NCI-H2081 (cell line): Measurements from ENCODE around the gene USB1.

Source experiments
- DNase-seq, 2 experiments: peaks; one replicate each; lab custom pipeline; 2025; lab: John Stamatoyannopoulos, UW

Gene USB1

DNA sequence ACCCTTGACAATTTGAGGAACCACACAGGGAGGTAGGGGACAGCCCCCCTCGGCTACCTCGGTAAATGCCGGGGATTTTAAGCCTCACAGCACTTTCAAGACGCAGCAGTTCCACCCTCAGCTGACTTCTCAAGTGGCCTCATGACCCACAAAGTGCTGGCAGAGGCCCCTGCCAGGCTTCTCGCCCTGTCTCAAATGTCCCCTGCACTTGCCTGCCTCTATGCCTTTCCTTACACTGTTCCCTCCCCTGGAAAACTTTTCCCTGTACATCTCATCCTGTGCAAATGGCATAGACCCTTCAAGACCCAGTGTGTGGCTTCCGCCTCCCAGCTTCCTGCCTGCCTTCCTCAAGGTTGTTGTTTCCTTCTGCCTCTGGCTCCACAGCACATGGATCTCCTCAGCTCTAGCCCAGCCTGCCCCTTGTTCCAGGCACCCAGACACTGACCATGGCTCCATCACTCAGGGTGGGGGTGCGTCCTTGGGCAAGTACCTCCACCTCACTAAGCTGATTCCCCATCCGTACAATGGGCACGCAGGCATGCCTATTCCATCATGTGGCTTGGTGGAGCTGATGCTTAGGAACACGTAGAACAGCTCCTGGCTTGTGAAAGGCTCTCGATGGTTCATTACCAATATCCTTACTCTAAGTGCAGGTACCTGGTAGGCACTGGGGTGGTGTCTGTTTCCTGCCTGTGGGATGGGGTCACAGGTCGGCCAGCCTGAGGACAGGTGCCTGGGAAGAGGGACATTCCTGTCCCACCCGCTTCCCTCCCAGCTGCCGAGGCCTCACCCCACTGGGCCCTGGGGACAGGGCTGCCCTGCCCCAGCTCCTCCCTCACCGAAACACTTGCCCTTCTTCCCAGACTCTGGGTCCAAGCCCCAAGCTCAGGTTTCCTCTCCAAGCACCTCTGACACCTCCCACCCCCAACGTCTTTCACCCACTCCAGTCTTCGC lies 48.3 kb downstream of the USB1 start:
- DNase-seq = no peak

DNA sequence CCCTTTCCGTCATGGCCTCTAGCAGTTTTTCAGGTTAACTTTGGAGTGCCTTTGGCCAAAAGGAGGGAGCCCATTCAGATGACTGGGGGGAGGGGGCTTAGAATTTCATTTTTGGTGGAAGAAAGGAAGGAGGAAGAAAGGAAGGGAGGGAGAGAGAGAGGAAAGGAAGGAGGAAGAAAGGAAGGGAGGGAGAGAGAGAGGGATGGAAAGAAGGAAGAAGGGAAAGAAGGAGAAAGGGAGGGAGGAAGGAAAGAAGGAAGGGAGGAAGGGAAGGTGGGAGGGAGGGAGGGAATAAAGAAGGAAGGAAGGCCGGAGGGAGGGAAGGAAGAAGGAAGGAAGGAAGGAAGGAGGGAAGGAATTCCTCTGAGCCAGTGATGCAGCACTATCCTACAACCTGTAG lies 50.1 kb downstream of the USB1 start:
- DNase-seq = no peak

DNA sequence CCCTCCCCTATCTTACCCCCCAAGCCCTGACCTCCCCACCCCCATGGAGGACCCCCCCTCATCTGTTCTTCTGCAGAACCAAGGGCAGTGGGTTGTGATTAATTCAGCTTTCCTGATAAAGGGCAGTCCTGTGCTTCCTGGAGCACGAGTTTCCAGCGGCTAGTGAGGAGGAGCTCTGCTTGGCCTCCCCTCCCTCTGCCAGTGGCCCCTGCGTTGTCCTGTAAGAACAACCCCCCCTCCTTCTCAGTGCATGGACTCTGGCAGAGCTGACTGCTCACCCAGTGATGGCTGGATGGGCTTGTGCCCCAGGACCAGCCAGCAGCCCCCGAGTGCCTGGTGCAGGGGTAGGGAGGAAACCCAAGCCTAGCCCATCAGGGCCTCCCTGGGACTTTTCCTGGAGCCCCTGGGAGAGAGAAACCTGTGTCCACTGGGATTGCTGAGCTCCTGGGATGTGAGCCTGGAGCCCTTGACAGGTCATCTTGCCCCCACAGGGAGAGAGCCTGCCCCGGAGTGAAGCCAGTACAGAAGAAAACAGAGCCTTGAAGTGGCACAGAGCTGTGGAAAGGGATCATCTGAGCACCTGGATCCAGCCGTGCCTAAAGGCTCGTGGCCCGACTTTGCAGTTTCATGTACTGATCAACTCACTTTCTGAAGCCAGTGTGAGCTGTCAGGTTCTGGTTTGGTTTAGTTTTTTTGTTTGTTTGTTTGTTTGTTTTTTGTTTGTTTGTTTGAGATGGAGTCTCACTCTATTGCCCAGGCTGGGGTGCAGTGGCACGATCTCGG lies 50.8 kb downstream of the USB1 start:
- no peak for DNase-seq

DNA sequence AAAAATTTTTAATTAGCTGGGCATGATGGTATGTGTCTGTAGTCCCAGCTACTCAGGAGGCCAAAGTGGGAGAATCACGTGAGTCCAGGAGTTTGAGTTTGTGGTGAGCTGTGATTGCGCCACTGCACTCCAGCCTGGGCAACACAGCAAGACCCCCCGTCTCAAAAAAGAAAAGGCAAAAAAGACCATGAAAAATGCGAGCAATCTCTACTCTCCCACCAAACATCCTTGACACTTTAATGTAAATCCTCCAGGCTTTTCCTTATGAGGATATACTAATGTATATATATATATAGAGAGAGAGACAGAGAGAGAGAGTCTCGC lies 52.4 kb downstream of the USB1 start:
- no peak for DNase-seq

DNA sequence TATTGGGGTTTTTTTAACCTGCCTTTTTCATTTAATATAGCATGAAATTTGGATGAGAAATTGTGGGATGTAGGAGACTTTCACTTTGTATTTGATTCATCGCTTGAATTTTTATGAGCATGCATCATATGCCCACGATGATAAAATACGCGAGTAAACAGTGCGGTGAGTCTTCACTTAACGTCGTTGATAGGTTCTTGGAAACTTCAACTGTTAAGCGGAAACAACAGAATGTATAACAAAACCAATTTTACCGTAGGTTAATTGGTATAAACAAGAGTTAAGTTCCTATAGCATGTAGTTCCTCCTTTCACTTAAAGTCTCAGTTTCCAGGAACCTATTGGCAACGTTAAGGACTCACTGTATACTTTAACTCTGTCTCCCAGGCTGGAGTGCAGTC lies 53.1 kb downstream of the USB1 start:
- DNase-seq = no peak

DNA sequence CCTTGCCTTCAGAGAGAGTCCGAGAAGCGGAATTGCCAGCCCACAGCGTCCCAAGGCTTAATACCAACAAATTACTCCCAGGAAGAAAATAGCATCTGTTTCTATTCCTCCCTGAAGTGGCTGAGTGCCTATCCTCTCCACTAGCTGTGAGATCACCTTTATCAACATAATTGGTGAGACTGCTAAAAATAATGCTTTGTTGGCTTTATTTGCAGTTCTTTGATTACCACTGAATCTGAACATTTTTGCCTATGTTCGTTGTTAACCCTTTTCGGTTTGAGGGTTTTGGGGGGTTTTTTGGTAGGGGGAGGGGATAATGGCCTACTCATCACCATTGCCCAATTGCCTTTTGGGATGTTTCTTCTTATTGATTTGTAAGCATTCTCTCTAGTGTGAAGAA lies 55.4 kb downstream of the USB1 start:
- no peak for DNase-seq

DNA sequence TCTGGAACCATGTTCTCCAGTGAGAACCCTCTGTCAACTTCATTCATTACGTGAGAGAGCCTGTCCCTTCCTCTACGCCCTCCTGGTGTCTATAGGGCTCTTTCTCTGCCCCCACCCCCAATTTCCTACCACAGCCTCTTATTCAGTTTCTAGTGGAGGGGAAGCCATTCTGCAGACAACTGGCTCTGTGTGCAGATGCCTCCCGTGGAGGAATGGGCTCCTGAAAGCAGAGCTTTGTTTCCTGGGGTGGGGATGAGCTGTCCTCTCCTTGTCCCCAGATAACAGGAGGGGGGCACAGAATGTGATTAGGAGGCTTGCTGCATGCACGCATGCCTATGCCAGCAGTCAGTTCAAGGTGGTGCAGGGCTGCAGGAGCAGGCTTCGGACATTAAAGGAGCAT lies 55.9 kb downstream of the USB1 start:
- no peak for DNase-seq

DNA sequence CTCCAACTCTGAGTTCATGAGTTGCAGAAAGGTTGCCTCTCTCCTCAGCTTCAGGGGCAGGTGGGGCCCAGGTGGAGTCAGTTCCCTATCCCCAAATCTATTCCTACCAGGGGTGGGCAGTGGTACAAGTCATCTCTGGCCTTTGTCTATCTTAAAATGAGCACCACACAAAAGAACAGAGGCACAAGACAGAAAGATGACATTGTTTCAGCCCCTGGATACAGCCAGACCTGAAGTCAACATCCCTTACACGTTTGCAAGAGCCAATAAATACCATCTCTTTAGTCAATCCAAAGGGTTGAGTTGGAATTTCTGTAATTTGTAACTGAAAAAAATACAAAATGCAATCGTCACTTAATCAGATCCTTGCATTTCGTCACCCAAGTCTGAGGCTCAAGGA lies 56.6 kb downstream of the USB1 start:
- DNase-seq = no peak

DNA sequence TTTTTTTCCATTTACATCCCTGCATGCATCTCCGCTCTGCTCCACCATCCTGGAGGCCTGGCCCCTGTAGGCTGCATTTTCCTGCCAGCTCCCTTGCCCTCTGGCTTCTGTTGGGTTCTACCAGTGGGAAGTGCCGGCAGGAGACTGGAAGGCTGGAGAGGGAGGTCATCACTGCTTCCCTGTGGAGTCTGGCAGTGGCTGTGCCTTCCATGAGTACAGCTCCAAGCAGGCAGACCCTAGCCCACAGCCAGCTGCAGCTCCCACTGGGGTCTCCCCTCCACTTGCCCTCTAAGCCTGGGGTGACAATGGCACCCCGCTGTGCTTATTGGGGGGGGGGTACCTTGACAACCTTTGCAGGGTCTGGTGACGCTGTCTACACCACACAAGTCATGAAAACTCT lies 61.6 kb downstream of the USB1 start:
- DNase-seq = no peak

DNA sequence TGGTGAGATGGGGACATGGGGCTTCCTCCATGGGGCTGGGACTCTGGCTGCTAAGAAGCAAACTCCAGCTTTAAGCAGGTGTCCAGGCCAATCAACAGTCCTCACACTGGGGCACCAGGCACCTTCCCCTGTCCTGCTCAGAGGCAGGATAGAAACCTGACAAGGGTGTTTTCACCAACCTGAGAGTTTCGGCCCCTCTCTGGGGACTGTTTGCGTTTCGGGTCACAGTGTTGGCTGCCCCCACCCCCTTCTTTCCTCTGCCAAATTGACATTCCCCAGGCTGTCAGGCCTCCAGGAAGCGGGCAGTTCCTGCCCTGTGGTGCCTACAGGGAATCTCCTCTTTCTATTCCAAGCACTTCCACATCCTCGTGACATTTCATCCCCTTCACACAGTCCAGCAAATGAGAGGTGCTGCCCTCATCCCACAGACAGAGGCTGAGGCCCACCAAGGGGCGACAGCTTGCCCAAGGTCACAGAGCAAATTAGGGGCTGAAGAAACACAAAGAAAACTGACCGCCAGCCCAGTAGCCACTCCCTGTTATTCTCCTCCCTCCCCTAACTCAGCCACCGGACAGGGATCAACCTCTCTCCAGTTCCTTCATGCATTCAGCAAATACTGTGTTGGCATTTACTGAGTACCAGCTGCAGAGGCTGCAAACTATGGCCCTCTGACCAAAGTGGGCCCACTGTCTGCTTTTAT lies 62.3 kb downstream of the USB1 start:
- DNase-seq = no peak

DNA sequence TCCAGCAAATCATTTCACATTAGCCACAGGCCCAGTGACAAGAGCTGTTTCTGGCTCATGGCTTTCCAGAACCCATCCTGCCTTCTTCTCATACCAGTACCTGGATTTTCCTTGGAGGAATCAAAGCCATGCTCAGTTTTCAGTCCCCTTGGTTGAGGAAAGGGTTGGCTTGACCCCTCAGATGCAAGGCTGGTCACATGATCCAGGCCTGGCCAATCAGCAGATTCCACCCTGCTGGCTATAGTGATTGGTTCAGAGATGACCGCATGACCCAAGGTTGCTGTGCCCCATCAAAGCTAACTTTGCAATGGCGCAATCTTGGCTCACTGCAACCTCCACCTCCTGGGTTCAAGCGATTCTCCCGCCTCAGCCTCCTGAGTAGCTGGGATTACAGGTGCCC lies 69.4 kb downstream of the USB1 start:
- no peak for DNase-seq
